Parathyroid adenoma (tissue), 2 donors: ENCODE data around the gene GNA15.

Source experiments
- H2AFZ ChIP-seq: fragments of 300-600 bp; sonication (generic); one replicate; pipeline ENCODE4 v1.7.0; 2017; ENCODE audit warnings: antibody characterized with exemption, mild to moderate bottlenecking
- H3K27ac ChIP-seq: fragments of 300-600 bp; sonication (generic); one replicate; pipeline ENCODE4 v1.7.0; 2017
- H3K27me3 ChIP-seq: fragments of 300-600 bp; sonication (generic); one replicate; pipeline ENCODE4 v1.7.0; 2017; ENCODE audit warnings: low read length; ENCODE audit not compliant: control insufficient read depth, insufficient read depth
- H3K36me3 ChIP-seq: fragments of 300-600 bp; sonication (generic); one replicate; pipeline ENCODE4 v1.7.0; 2017; ENCODE audit warnings: low read length; ENCODE audit not compliant: control insufficient read depth, insufficient read depth
- H3K4me1 ChIP-seq: fragments of 300-600 bp; sonication (generic); one replicate; pipeline ENCODE4 v1.7.0; 2017; ENCODE audit warnings: control low read depth
- H3K4me2 ChIP-seq: fragments of 300-600 bp; sonication (generic); one replicate; pipeline ENCODE4 v1.7.0; 2017; ENCODE audit warnings: low read length
- H3K4me3 ChIP-seq: fragments of 300-600 bp; sonication (generic); one replicate; pipeline ENCODE4 v1.7.0; 2017; ENCODE audit warnings: low read depth, low read length
- H3K79me2 ChIP-seq: fragments of 300-600 bp; sonication (generic); one replicate; pipeline ENCODE4 v1.7.0; 2017; ENCODE audit warnings: control low read depth
- H3K9ac ChIP-seq: fragments of 300-600 bp; sonication (generic); one replicate; pipeline ENCODE4 v1.7.0; 2017; ENCODE audit warnings: mild to moderate bottlenecking
- H3K9me3 ChIP-seq: fragments of 300-600 bp; sonication (generic); one replicate; pipeline ENCODE4 v1.7.0; 2017; ENCODE audit warnings: low read length; ENCODE audit not compliant: control insufficient read depth
- TF ChIP-seq, protein P1 (sequence below): fragments of 300-600 bp; sonication (generic); IDR thresholded peaks from one replicate; pipeline ENCODE4 v1.7.0; 2017; ENCODE audit warnings: antibody characterized with exemption, mild to moderate bottlenecking
- donor health status: primary hyperparathyroidism.

Gene GNA15

DNA sequence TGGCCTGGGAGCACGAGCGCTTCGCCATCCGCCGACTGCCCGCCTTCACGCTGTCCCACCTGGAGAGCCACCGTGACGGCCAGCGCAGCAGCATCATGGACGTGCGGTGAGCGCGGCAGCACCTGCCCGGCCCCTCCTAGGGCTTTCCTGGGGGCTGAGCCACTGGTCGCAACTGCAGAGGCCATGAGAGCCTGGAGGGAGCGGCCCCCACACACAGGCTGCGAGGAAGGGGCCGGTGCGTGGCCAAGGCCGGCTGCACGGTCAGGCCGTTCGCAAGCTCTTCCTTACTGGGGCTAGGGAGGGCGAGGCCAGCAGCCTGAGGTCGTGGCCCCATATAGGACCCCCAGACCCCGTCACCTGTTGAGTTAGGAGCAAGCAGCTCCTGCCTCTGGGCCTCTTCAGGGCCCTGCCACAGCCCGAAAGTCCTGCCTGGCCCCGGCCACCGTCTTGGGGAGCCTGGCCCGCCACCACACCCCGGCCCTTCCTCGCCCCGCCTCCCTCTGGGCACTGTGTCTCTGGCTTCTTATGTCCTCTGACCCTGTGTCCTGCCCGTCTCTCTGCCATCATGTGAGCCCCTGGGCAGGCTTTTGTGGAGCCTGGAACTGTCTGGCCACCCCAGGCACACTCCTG is 68.9 kb downstream of the GNA15 start:
- H3K27ac ChIP-seq, result no peak overlapping the region
- H3K27me3 ChIP-seq, result no peaks in the 10 kb centered on the region
- H3K4me3 ChIP-seq, result no peak overlapping the region
- no peak overlapping the region for H3K4me2 ChIP-seq
- no peaks in the 10 kb centered on the region for H3K4me1 ChIP-seq
- H3K9me3 ChIP-seq, result no peaks in the 10 kb centered on the region
- no peak overlapping the region for H3K9ac ChIP-seq
- H2AFZ ChIP-seq, result no peak overlapping the region
- H3K79me2 ChIP-seq, result no peaks in the 10 kb centered on the region
- H3K36me3 ChIP-seq, result no peaks in the 10 kb centered on the region
- TF ChIP-seq, protein P1, sequence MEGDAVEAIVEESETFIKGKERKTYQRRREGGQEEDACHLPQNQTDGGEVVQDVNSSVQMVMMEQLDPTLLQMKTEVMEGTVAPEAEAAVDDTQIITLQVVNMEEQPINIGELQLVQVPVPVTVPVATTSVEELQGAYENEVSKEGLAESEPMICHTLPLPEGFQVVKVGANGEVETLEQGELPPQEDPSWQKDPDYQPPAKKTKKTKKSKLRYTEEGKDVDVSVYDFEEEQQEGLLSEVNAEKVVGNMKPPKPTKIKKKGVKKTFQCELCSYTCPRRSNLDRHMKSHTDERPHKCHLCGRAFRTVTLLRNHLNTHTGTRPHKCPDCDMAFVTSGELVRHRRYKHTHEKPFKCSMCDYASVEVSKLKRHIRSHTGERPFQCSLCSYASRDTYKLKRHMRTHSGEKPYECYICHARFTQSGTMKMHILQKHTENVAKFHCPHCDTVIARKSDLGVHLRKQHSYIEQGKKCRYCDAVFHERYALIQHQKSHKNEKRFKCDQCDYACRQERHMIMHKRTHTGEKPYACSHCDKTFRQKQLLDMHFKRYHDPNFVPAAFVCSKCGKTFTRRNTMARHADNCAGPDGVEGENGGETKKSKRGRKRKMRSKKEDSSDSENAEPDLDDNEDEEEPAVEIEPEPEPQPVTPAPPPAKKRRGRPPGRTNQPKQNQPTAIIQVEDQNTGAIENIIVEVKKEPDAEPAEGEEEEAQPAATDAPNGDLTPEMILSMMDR, result no peak

DNA sequence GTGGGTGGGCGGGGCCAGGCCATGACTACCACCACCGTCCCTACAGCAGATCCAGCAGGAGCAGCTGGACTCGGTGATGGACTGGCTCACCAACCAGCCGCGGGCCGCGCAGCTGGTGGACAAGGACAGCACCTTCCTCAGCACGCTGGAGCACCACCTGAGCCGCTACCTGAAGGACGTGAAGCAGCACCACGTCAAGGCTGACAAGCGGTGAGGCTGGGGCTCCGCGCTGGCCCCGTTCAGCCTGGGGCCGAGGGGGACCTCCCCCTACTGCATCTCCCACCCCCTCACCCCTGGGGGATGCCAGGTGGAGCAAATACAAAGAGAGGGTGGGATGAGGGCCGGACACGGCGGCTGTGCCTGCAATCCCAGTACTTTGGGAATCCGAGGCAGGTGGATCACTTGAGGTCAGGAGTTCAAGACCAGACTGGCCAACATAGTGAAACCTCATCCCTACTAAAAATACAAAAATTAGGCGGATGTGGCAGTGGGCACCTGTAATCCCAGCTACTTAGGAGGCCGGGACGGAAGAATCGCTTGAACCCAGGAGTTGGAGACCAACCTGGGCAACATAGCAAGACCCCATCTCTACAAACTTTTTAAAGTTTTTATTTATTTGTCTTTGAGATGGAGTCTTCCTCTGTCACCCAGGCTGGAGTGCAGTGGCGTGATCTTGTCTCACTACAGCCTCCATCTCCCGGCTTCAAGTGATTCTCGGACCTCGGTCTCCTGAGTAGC is 70.6 kb downstream of the GNA15 start:
- H3K79me2 ChIP-seq, result no peaks in the 10 kb centered on the region
- no peaks in the 10 kb centered on the region for H3K4me1 ChIP-seq
- no peaks in the 10 kb centered on the region for H3K27me3 ChIP-seq
- H3K9me3 ChIP-seq, result no peaks in the 10 kb centered on the region
- no peaks in the 10 kb centered on the region for H3K36me3 ChIP-seq
- TF ChIP-seq, protein P1, result no peak
- no peak overlapping the region for H3K9ac ChIP-seq
- no peak overlapping the region for H2AFZ ChIP-seq
- no peak overlapping the region for H3K4me3 ChIP-seq
- H3K27ac ChIP-seq, result no peak overlapping the region
- no peak overlapping the region for H3K4me2 ChIP-seq

DNA sequence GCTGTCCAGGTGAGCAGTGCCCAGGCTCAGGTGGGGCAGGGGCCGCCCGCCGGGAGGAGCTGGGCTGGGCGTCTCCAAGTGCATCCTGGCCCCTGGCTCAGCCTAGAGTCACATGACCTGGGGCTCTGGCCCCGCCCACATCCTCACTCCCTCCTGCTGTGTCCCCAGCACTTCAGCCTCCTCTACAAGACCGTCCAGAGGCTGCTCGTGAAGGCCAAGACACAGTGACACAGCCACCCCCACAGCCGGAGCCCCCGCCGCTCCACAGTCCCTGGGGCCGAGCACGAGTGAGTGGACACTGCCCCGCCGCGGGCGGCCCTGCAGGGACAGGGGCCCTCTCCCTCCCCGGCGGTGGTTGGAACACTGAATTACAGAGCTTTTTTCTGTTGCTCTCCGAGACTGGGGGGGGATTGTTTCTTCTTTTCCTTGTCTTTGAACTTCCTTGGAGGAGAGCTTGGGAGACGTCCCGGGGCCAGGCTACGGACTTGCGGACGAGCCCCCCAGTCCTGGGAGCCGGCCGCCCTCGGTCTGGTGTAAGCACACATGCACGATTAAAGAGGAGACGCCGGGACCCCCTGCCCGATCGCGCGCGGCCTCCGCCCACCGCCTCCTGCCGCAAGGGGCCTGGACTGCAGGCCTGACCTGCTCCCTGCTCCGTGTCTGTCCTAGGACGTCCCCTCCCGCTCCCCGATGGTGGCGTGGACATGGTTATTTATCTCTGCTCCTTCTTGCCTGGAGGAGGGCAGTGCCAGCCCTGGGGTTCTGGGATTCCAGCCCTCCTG is 71.8 kb downstream of the GNA15 start:
- TF ChIP-seq, protein P1, result no peak
- no peaks in the 10 kb centered on the region for H3K36me3 ChIP-seq
- H3K9ac ChIP-seq, result no peak overlapping the region
- no peaks in the 10 kb centered on the region for H3K27me3 ChIP-seq
- H3K9me3 ChIP-seq, result no peaks in the 10 kb centered on the region
- no peak overlapping the region for H3K4me3 ChIP-seq
- H3K79me2 ChIP-seq, result no peaks in the 10 kb centered on the region
- no peak overlapping the region for H3K4me2 ChIP-seq
- H3K4me1 ChIP-seq, result no peaks in the 10 kb centered on the region
- H3K27ac ChIP-seq, result no peak overlapping the region
- no peak overlapping the region for H2AFZ ChIP-seq

DNA sequence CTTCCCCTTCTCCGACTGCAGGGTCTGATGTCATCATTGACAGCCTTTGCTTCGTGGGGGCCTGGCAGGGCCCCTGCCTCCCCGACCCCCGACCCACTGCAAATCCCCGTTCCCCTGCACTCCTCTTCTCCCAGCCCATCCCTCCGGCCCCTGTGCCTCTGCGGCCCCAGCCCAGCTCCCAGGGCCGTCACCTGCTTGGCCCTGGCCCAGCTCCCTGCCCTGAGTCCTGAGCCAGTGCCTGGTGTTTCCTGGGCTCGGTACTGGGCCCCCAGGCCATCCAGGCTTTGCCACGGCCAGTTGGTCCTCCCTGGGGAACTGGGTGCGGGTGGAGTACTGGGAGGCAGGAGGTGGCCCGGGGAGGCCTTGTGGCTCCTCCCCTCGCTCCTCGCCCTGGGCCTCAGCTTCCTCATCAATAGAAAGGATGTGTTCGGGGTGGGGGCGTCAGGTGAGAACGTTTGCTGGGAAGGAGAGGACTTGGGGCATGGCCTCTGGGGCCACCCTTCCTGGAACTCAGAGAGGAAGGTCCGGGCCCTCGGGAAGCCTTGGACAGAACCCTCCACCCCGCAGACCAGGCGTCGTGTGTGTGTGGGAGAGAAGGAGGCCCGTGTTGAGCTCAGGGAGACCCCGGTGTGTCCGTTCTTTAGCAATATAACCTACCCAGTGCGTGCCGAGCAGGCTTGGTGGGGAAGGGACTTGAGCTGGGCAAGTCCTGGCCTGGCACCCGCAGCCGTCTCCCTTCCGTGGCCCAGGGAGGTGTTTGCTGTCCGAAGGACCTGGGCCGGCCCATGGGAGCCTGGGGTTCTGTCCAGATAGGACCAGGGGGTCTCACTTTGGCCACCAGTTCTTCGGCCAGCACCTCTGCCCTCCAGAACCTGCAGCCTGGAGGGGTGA is 72.7 kb downstream of the GNA15 start:
- no peak overlapping the region for H3K4me2 ChIP-seq
- H3K79me2 ChIP-seq, result no peaks in the 10 kb centered on the region
- no peak overlapping the region for H2AFZ ChIP-seq
- no peak overlapping the region for H3K9ac ChIP-seq
- no peaks in the 10 kb centered on the region for H3K36me3 ChIP-seq
- H3K27ac ChIP-seq, result no peak overlapping the region
- no peaks in the 10 kb centered on the region for H3K9me3 ChIP-seq
- H3K4me1 ChIP-seq, result no peaks in the 10 kb centered on the region
- TF ChIP-seq, protein P1, result no peak
- no peaks in the 10 kb centered on the region for H3K27me3 ChIP-seq
- H3K4me3 ChIP-seq, result no peak overlapping the region
